ENCODE data around the gene ACKR3.

The ACKR3 gene

GRCh38 chr2:236628256-236628901 lies 58.8 kb downstream of the ACKR3 start:
- no peak overlapping the region for H3K27ac ChIP-seq (ENCODE audit: low read depth, low read length)
- H3K4me3 ChIP-seq (ENCODE audit: low read depth in 1 of 2, low read length in 2 of 2), result no peak overlapping the region
- no peaks in the 10 kb centered on the region for H3K27me3 ChIP-seq (ENCODE audit: control insufficient read depth in 1 of 2, insufficient read depth in 2 of 2, low read length in 2 of 2)
- no peak overlapping the region for H3K9ac ChIP-seq (ENCODE audit: low read length)
- no peaks in the 10 kb centered on the region for H3K9me3 ChIP-seq (ENCODE audit: low read length)
- no peaks in the 10 kb centered on the region for H3K36me3 ChIP-seq (ENCODE audit: insufficient read depth, low read length)
- peaks cover 12% of the 10 kb centered on the region for H3K4me1 ChIP-seq (ENCODE audit: insufficient read depth, low read length)

- no peaks in the 10 kb centered on the region for H3K27me3 ChIP-seq (ENCODE audit: control insufficient read depth in 1 of 2, insufficient read depth in 2 of 2, low read length in 2 of 2)
- peaks cover 12% of the 10 kb centered on the region for H3K4me1 ChIP-seq (ENCODE audit: insufficient read depth, low read length)
- no peak overlapping the region for H3K9ac ChIP-seq (ENCODE audit: low read length)
- no peaks in the 10 kb centered on the region for H3K9me3 ChIP-seq (ENCODE audit: low read length)
- H3K36me3 ChIP-seq (ENCODE audit: insufficient read depth, low read length), result no peaks in the 10 kb centered on the region
- H3K27ac ChIP-seq (ENCODE audit: low read depth, low read length), result no peak overlapping the region
- no peak overlapping the region for H3K4me3 ChIP-seq (ENCODE audit: low read depth in 1 of 2, low read length in 2 of 2)
These were observed 59.5 kb downstream of the ACKR3 start for GRCh38 chr2:236628981-236629605.

- Histone ChIP-seq H3K27ac (ENCODE audit: low read depth, low read length) (no peak overlapping the region), H3K9me3 (ENCODE audit: low read length) (no peaks in the 10 kb centered on the region), H3K36me3 (ENCODE audit: insufficient read depth, low read length) (no peaks in the 10 kb centered on the region), H3K4me3 (ENCODE audit: low read depth in 1 of 2, low read length in 2 of 2) (no peak overlapping the region), H3K9ac (ENCODE audit: low read length) (no peak overlapping the region), H3K27me3 (ENCODE audit: control insufficient read depth in 1 of 2, insufficient read depth in 2 of 2, low read length in 2 of 2) (no peaks in the 10 kb centered on the region), H3K4me1 (ENCODE audit: insufficient read depth, low read length) (peaks cover 12% of the 10 kb centered on the region)
These were observed 60.6 kb downstream of the ACKR3 start for GRCh38 chr2:236629961-236630872.

- Histone ChIP-seq H3K27ac (ENCODE audit: low read depth, low read length) (no peak overlapping the region), H3K27me3 (ENCODE audit: control insufficient read depth in 1 of 2, insufficient read depth in 2 of 2, low read length in 2 of 2) (no peaks in the 10 kb centered on the region), H3K9ac (ENCODE audit: low read length) (no peak overlapping the region), H3K4me3 (ENCODE audit: low read depth in 1 of 2, low read length in 2 of 2) (no peak overlapping the region), H3K9me3 (ENCODE audit: low read length) (no peaks in the 10 kb centered on the region), H3K36me3 (ENCODE audit: insufficient read depth, low read length) (no peaks in the 10 kb centered on the region), H3K4me1 (ENCODE audit: insufficient read depth, low read length) (peaks cover 12% of the 10 kb centered on the region)
These were observed 61.7 kb downstream of the ACKR3 start for GRCh38 chr2:236631281-236631855.

- no peaks in the 10 kb centered on the region for H3K27me3 ChIP-seq (ENCODE audit: control insufficient read depth in 1 of 2, insufficient read depth in 2 of 2, low read length in 2 of 2)
- H3K4me1 ChIP-seq (ENCODE audit: insufficient read depth, low read length), result peaks cover 16% of the 10 kb centered on the region
- H3K36me3 ChIP-seq (ENCODE audit: insufficient read depth, low read length), result no peaks in the 10 kb centered on the region
- no peak overlapping the region for H3K27ac ChIP-seq (ENCODE audit: low read depth, low read length)
- no peak overlapping the region for H3K4me3 ChIP-seq (ENCODE audit: low read depth in 1 of 2, low read length in 2 of 2)
- H3K9ac ChIP-seq (ENCODE audit: low read length), result no peak overlapping the region
- H3K9me3 ChIP-seq (ENCODE audit: low read length), result no peaks in the 10 kb centered on the region
These were observed 62.2 kb downstream of the ACKR3 start for GRCh38 chr2:236631856-236632291.

Data from muscle layer of colon (tissue), 2 donors.